Natural killer cell (primary cell): ENCODE data around the gene SFTPB. TPM values are rescaled to one million over a fixed set of nuclear protein-coding genes. Genes with fewer than 3 reads are reported as not detected.

Experiments used
- ATAC-seq, 3 donors: fragments of 150-1000 bp in 2 of 3; fragments of 200-7000 bp in 1 of 3; cut with Tn5 transposase; 1 replicate in 1 of 3; 2 replicates in 2 of 3; pipeline ENCODE4 v1.10.0; 2021; ENCODE audit warnings: mild to moderate bottlenecking in 2 of 3, moderate library complexity in 2 of 3
- DNase-seq, 2 donors: peaks; one replicate each; pipeline versions ENCODE4 v3.0.0 to v3.0.0-alpha.2; 2013 to 2021; ENCODE audit warnings: mixed read lengths in 1 of 2
- H3K27ac ChIP-seq: one replicate; pipeline ENCODE4 v1.5.1; 2013; ENCODE audit warnings: mild to moderate bottlenecking, low read length
- H3K27me3 ChIP-seq: one replicate; pipeline ENCODE4 v1.6.1; 2013; ENCODE audit warnings: low read length; ENCODE audit not compliant: control insufficient read depth, insufficient read depth
- H3K36me3 ChIP-seq: one replicate; pipeline ENCODE4 v1.6.1; 2013; ENCODE audit warnings: low read length; ENCODE audit not compliant: control insufficient read depth, insufficient read depth
- H3K4me1 ChIP-seq: one replicate; pipeline ENCODE4 v1.6.1; 2013; ENCODE audit warnings: low read length; ENCODE audit not compliant: control insufficient read depth, insufficient read depth
- H3K4me3 ChIP-seq: one replicate; pipeline ENCODE4 v1.5.1; 2013; ENCODE audit warnings: low read length
- H3K9me3 ChIP-seq: one replicate; pipeline ENCODE4 v1.6.1; 2013; ENCODE audit warnings: low read length; ENCODE audit not compliant: control insufficient read depth, insufficient read depth
- H3K27ac Mint-ChIP-seq, 2 donors: one replicate each; pipeline ENCODE4 v1.8.0; 2022; ENCODE audit warnings: mild to moderate bottlenecking in 2 of 2, mixed read lengths in 2 of 2, moderate library complexity in 1 of 2
- H3K27me3 Mint-ChIP-seq, 2 donors: one replicate each; pipeline ENCODE4 v1.8.0; 2022; ENCODE audit warnings: low read depth in 2 of 2, mixed read lengths in 2 of 2
- H3K36me3 Mint-ChIP-seq: one replicate; pipeline ENCODE4 v1.8.0; 2022; ENCODE audit warnings: mixed read lengths
- H3K4me1 Mint-ChIP-seq, 2 donors: one replicate each; pipeline ENCODE4 v1.8.0; 2022; ENCODE audit warnings: mixed read lengths in 2 of 2
- H3K4me3 Mint-ChIP-seq: one replicate; pipeline ENCODE4 v1.8.0; 2022; ENCODE audit warnings: mild to moderate bottlenecking, moderate library complexity, mixed read lengths
- H3K9me3 Mint-ChIP-seq, 2 donors: one replicate each; pipeline ENCODE4 v1.8.0; 2022; ENCODE audit warnings: mixed read lengths in 2 of 2
- CTCF ChIP-seq: fragments of 200-600 bp; IDR thresholded peaks from one replicate; pipeline ENCODE4 v1.8.0; 2022; ENCODE audit warnings: antibody characterized with exemption
- WGBS: methylation state at CpG from one replicate; pipeline ENCODE4 v1.1.7; 2013; ENCODE audit warnings: missing lambda C conversion rate; ENCODE audit not compliant: insufficient coverage; 5-methylcytosine and 5-hydroxymethylcytosine counted together
- intact Hi-C: fragments of 100-400 bp; cut with micrococcal nuclease; formaldehyde crosslinking; loops from one replicate; pipeline ENCODE4 v1.14.2; 2022
- total RNA-seq, 4 donors: library from RNA; stranded (reverse); fragments of 120-200 nt in 1 of 4; gene quantifications; one replicate each; pipeline versions ENCODE4 v1.2.3 to v1.2.4, GENCODE V29; 2013 to 2022

Gene SFTPB
- total RNA-seq: not detected
- total RNA-seq (2013): not detected

GRCh38 chr2:85668009-85668856, at the start of gene SFTPB:
Gene SFTPB, minus strand, starts transcription at chr2:85668199. Its CDS starts 16 bp downstream, at chr2:85668183.
- H3K4me3 Mint-ChIP-seq: no peak within 1 kb of the TSS
- WGBS: 90% methylated on average over 4 of the region's 5 CpGs
- H3K27me3 Mint-ChIP-seq: peaks cover 0 to 5% of the 10 kb centered on the region in 2 donors
- H3K27ac Mint-ChIP-seq: no peak within 1 kb of the TSS
- no peaks in the 10 kb centered on the region for H3K9me3 Mint-ChIP-seq
- Histone ChIP-seq H3K9me3 (no peaks in the 10 kb centered on the region), H3K27ac (no peak within 1 kb of the TSS), H3K4me1 (peaks cover 11% of the 10 kb centered on the region), H3K27me3 (no peaks in the 10 kb centered on the region), H3K4me3 (no peak within 1 kb of the TSS), H3K36me3 (no peaks in the 10 kb centered on the region)
- ATAC-seq (no peak), DNase-seq (no peak)
- TF ChIP-seq CTCF: no peak
- H3K36me3 Mint-ChIP-seq: no peaks in the 10 kb centered on the region
- peaks cover 0 to 4% of the 10 kb centered on the region in 2 donors for H3K4me1 Mint-ChIP-seq
- intact Hi-C loops: no loop called here

- TF ChIP-seq CTCF: no peak
Observed at GRCh38 chr2:85717308-85718008, 49.5 kb upstream of the SFTPB start.

GRCh38 chr2:85716346-85716914, 48.4 kb upstream of the SFTPB start:
- Mint-ChIP-seq H3K4me3 (no peak overlapping the region), H3K27ac (no peak overlapping the region)

More at GRCh38 chr2:85717308-85718008, 49.5 kb upstream of the SFTPB start:
- no peak overlapping the region for H3K27ac ChIP-seq
- Mint-ChIP-seq H3K4me1 (peaks cover 0 to 6% of the 10 kb centered on the region in 2 donors), H3K36me3 (no peaks in the 10 kb centered on the region), H3K27me3 (no peaks in the 10 kb centered on the region), H3K9me3 (no peaks in the 10 kb centered on the region), H3K4me3 (no peak overlapping the region), H3K27ac (no peak overlapping the region)
- 90% methylated on average over 15 of the region's 15 CpGs for WGBS
- no peak for ATAC-seq
- no peaks in the 10 kb centered on the region for H3K9me3 ChIP-seq
- DNase-seq: no peak
- intact Hi-C loops: no loop called here
- H3K27me3 ChIP-seq: no peaks in the 10 kb centered on the region
- H3K4me3 ChIP-seq: no peak overlapping the region
- H3K4me1 ChIP-seq: no peaks in the 10 kb centered on the region
- H3K36me3 ChIP-seq: no peaks in the 10 kb centered on the region

More at GRCh38 chr2:85716346-85716914, 48.4 kb upstream of the SFTPB start:
- ATAC-seq: no peak
- Histone ChIP-seq H3K4me1 (peaks cover 3% of the 10 kb centered on the region), H3K27me3 (no peaks in the 10 kb centered on the region), H3K4me3 (no peak overlapping the region), H3K27ac (no peak overlapping the region), H3K36me3 (no peaks in the 10 kb centered on the region), H3K9me3 (no peaks in the 10 kb centered on the region)
- Mint-ChIP-seq H3K36me3 (no peaks in the 10 kb centered on the region), H3K4me1 (peaks cover 0 to 6% of the 10 kb centered on the region in 2 donors), H3K27me3 (no peaks in the 10 kb centered on the region), H3K9me3 (no peaks in the 10 kb centered on the region)
- no peak for DNase-seq
- WGBS: 82% methylated on average over 13 of the region's 13 CpGs
- intact Hi-C loops: no loop called here
- TF ChIP-seq CTCF: no peak
